Measurements from ENCODE around the gene MAP3K1. TPM values are rescaled to one million over a fixed set of nuclear protein-coding genes. Genes with fewer than 3 reads are reported as not detected.

MAP3K1 gene
- total RNA-seq, 1 experiment from 2014 or later: 5.7 TPM

GRCh38 chr5:56934325-56934724, 119.0 kb downstream of the MAP3K1 start:
- Histone ChIP-seq H3K9me2 (replicated peaks; ENCODE audit: low read length) (no peaks in the 10 kb centered on the region), H3K4me3 (ENCODE audit: low read length) (no peak overlapping the region), H3F3A (ENCODE audit: low read length, unreplicated experiment) (no peaks in the 10 kb centered on the region), H3K4me2 (ENCODE audit: low read length) (no peak overlapping the region), H3K9ac (ENCODE audit: low read length) (no peak overlapping the region), H3K27me3 (ENCODE audit: low read length) (no peaks in the 10 kb centered on the region), H3K79me2 (ENCODE audit: low read length) (no peaks in the 10 kb centered on the region), H2AFZ (ENCODE audit: low read length) (no peak overlapping the region), H3K27ac (ENCODE audit: low read length) (no peak overlapping the region), H3K4me1 (ENCODE audit: insufficient read depth, low read length) (no peaks in the 10 kb centered on the region), H3K36me3 (ENCODE audit: low read depth, low read length) (peaks cover 22% of the 10 kb centered on the region), H4K20me1 (ENCODE audit: low read length) (no peaks in the 10 kb centered on the region), H3K9me3 (ENCODE audit: low read length) (no peaks in the 10 kb centered on the region)
- ATAC-seq (no peak), DNase-seq (no peak)
- TF ChIP-seq EZH2 (IDR thresholded peaks at IDR 0.05; ENCODE audit: low read length, unreplicated experiment): no peak
- BruUV-seq (replicated peaks): no TSS peak
- intact Hi-C loops (cut with micrococcal nuclease): no loop called here
- ChIA-PET POLR2A (ENCODE audit: unreplicated experiment) (no interaction called here), CTCF (no interaction called here)

- TF ChIP-seq EZH2phosphoT487 (IDR thresholded peaks at IDR 0.05; ENCODE audit: borderline replicate concordance, low read length): no peak
- no peak for TF ChIP-seq CTCF (conservative IDR thresholded peaks at IDR 0.05; ENCODE audit: low read depth, low read length)
- TF ChIP-seq EZH2 (IDR thresholded peaks at IDR 0.05; ENCODE audit: low read length, unreplicated experiment): no peak
- H3K9me3 ChIP-seq (ENCODE audit: low read length): no peaks in the 10 kb centered on the region
- H3F3A ChIP-seq (ENCODE audit: low read length, unreplicated experiment): no peaks in the 10 kb centered on the region
- no peak overlapping the region for H3K27ac ChIP-seq (ENCODE audit: low read length)
- intact Hi-C loops (cut with micrococcal nuclease): no loop called here
- ChIA-PET CTCF (no interaction called here), POLR2A (ENCODE audit: unreplicated experiment) (no interaction called here)
- ATAC-seq (no peak), DNase-seq (no peak)
- no peak overlapping the region for H3K9ac ChIP-seq (ENCODE audit: low read length)
- no peaks in the 10 kb centered on the region for H3K79me2 ChIP-seq (ENCODE audit: low read length)
- H4K20me1 ChIP-seq (ENCODE audit: low read length): no peaks in the 10 kb centered on the region
- H3K36me3 ChIP-seq (ENCODE audit: low read depth, low read length): peaks cover 19% of the 10 kb centered on the region
- H3K4me3 ChIP-seq (ENCODE audit: low read length): no peak overlapping the region
- no peaks in the 10 kb centered on the region for H3K27me3 ChIP-seq (ENCODE audit: low read length)
- H3K9me2 ChIP-seq (replicated peaks; ENCODE audit: low read length): no peaks in the 10 kb centered on the region
- no peak overlapping the region for H2AFZ ChIP-seq (ENCODE audit: low read length)
- BruUV-seq (replicated peaks): no TSS peak
- H3K4me1 ChIP-seq (ENCODE audit: insufficient read depth, low read length): no peaks in the 10 kb centered on the region
- H3K4me2 ChIP-seq (ENCODE audit: low read length): no peak overlapping the region
These were observed 123.5 kb downstream of the MAP3K1 start for GRCh38 chr5:56938858-56939257.

DNA sequence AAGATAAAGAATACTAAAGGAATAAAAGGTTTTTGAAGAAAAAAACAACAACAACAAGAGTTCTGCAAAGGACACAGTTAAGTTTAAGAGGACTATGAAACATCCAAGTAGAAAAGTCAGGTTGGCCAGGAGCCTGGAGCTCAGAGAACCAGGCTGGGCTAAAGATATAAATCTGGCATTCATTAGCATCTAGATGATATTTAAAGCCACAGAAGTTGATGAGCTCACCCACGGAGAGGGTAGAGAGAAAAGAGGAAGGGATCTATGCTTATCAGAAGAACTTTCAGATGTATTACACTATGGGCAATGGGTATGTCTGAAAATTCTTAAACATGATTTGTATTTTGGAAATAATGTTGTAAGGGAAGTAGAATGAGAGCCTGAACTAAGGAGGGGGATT, 126.6 kb downstream of the MAP3K1 start:
- no peak overlapping the region for H2AFZ ChIP-seq (ENCODE audit: low read length)
- no peak overlapping the region for H3K4me3 ChIP-seq (ENCODE audit: low read length)
- no peak for ATAC-seq
- H3K79me2 ChIP-seq (ENCODE audit: low read length): no peaks in the 10 kb centered on the region
- no peak for DNase-seq
- no peak overlapping the region for H3K9ac ChIP-seq (ENCODE audit: low read length)
- H3K4me1 ChIP-seq (ENCODE audit: insufficient read depth, low read length): no peaks in the 10 kb centered on the region
- no TSS peak for BruUV-seq (replicated peaks)
- POLR2A ChIA-PET (ENCODE audit: unreplicated experiment): no interaction called here
- CTCF ChIA-PET: no interaction called here
- no peak overlapping the region for H3K4me2 ChIP-seq (ENCODE audit: low read length)
- intact Hi-C loops (cut with micrococcal nuclease): no loop called here
- H3K27me3 ChIP-seq (ENCODE audit: low read length): no peaks in the 10 kb centered on the region
- no peaks in the 10 kb centered on the region for H3K9me3 ChIP-seq (ENCODE audit: low read length)
- no peak for TF ChIP-seq CTCF (conservative IDR thresholded peaks at IDR 0.05; ENCODE audit: low read depth, low read length)
- TF ChIP-seq EZH2 (IDR thresholded peaks at IDR 0.05; ENCODE audit: low read length, unreplicated experiment): no peak
- TF ChIP-seq EZH2phosphoT487 (IDR thresholded peaks at IDR 0.05; ENCODE audit: borderline replicate concordance, low read length): no peak
- H3K27ac ChIP-seq (ENCODE audit: low read length): no peak overlapping the region
- H4K20me1 ChIP-seq (ENCODE audit: low read length): no peaks in the 10 kb centered on the region
- H3K36me3 ChIP-seq (ENCODE audit: low read depth, low read length): peaks cover 9% of the 10 kb centered on the region; the same call in 1 of the 2 replicates
- H3F3A ChIP-seq (ENCODE audit: low read length, unreplicated experiment): no peaks in the 10 kb centered on the region
- no peaks in the 10 kb centered on the region for H3K9me2 ChIP-seq (replicated peaks; ENCODE audit: low read length)

Other genes with a start within 250 kb of the MAP3K1 start
- gene SETD9, start 94.0 kb downstream of the MAP3K1 start, total RNA-seq (2014; rRNA removed): 4.5 and 6.0 TPM in 2 replicates
- 5.8 and 6.5 TPM in 2 replicates for gene MIER3, start 136.6 kb downstream of the MAP3K1 start, total RNA-seq (2014; rRNA removed)